Ectodermal cell (in vitro differentiated cells): ENCODE data around the gene KRT77.

Experiments
- H3K27ac ChIP-seq: 2 replicates; pipeline ENCODE4 v1.7.0; 2013; ENCODE audit warnings: mild to moderate bottlenecking, low read depth, low read length; ENCODE audit not compliant: insufficient read depth, poor library complexity, severe bottlenecking
- H3K27me3 ChIP-seq: 2 replicates; pipeline ENCODE4 v1.7.0; 2013; ENCODE audit warnings: mild to moderate bottlenecking, low read length; ENCODE audit not compliant: insufficient read depth, control insufficient read depth, poor library complexity, severe bottlenecking
- H3K36me3 ChIP-seq: one replicate; pipeline ENCODE4 v1.7.0; 2013; ENCODE audit warnings: low read length; ENCODE audit not compliant: control insufficient read depth, insufficient read depth
- H3K4me1 ChIP-seq: one replicate; pipeline ENCODE4 v1.7.0; 2013; ENCODE audit warnings: low read length; ENCODE audit not compliant: control insufficient read depth, insufficient read depth
- H3K4me3 ChIP-seq: 2 replicates; pipeline ENCODE4 v1.7.0; 2013; ENCODE audit warnings: low read depth, low read length, control low read depth; ENCODE audit not compliant: insufficient read depth
- H3K9me3 ChIP-seq: 2 replicates; pipeline ENCODE4 v1.7.0; 2013; ENCODE audit warnings: mild to moderate bottlenecking, low read length, moderate library complexity; ENCODE audit not compliant: control insufficient read depth
- WGBS, 2 experiments: methylation state at CpG; one replicate each; pipeline ENCODE4 v1.1.7; 2013; ENCODE audit warnings: missing lambda C conversion rate in 2 of 2; 5-methylcytosine and 5-hydroxymethylcytosine counted together

Gene KRT77

DNA sequence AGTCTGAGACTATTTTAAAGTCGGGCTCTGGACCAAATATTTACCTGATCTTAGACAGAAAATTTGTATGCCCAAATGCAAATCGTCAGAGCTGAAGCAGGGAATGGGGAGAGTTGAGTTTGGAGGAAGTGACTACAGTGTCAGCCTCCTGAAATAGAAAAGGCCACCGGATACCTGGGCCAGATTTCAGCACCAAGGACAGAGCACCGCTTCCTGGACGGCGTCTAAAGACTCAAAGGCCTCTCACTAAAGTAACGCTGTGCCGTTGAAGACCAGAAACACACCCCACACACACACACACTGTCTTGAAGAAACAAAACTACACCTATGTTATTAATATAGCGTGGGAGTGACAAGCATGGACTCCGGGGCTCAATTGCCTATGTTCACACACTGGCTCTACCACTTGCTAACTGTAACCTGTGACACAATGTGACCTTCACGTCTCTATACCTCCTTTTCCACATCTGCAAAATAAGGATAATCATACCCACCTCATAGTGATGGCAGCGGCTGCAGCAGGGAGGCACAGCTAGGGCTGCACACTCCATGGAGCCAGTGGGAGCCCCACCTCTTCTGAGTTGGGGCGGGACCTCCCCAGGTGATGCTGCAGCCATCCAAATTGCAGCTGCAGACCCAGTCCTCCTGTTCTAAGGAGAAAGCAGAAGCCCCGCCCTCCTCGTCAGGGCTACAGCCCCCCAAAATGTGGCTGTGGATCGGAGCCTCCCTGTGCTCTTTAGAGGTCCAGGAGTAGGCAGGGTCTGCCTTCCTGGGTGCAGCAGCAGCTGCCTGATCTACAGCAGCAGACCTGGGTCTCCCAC is 38.3 kb upstream of the KRT77 start:
- no peaks in the 10 kb centered on the region for H3K36me3 ChIP-seq
- peaks cover 16% of the 10 kb centered on the region for H3K27me3 ChIP-seq
- 22 to 23% methylated on average over 16 of the region's 16 CpGs for WGBS, 2 experiments

DNA sequence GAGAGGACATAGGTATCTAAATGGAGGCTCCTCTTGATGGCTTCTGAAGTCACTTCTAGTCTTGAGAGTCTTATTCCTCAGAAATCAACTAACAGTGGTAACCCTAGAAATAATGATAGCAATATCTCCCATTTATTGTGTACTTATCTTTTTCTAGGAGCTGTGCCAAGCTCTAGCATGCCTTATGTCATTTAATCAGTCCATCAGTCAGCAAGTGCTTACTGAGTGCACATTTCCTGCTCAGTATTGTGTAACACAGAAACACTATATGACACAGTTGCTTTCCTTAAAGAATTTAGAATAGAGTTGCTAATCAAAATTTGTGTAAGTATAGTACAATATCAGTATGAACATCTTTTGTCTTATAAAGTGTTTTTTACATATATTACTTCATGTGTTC is 37.3 kb upstream of the KRT77 start:
- Histone ChIP-seq H3K27me3 (peaks cover 14% of the 10 kb centered on the region), H3K27ac (no peak overlapping the region), H3K9me3 (no peaks in the 10 kb centered on the region), H3K4me3 (no peak overlapping the region), H3K4me1 (no peaks in the 10 kb centered on the region), H3K36me3 (no peaks in the 10 kb centered on the region)

More for the DNA sequence above, 38.3 kb upstream of the KRT77 start:
- Histone ChIP-seq H3K4me1 (no peaks in the 10 kb centered on the region), H3K27ac (no peak overlapping the region), H3K4me3 (no peak overlapping the region), H3K9me3 (no peaks in the 10 kb centered on the region)

DNA sequence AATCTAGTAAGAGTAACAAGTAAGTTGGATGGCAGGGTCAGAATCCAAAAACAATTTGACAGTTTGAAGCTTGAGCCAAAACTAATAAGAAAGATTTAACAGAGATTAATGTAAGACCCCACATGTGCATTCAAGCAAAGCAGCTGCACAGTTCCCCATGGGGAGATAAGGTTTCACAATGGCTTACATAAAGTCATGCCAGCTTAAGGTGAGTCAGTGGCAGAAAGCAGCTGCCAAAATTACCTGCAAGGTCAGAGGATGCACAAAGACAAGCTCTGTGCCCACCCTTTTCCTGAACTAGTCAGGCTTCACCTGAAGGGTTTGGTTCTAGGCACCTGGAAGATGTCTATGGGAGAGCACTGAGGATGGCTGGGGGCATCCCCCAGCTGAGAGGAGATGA is 36.6 kb upstream of the KRT77 start:
- H3K27ac ChIP-seq = no peak overlapping the region
- H3K9me3 ChIP-seq = no peaks in the 10 kb centered on the region
- peaks cover 14% of the 10 kb centered on the region for H3K27me3 ChIP-seq
- H3K4me1 ChIP-seq = no peaks in the 10 kb centered on the region
- no peaks in the 10 kb centered on the region for H3K36me3 ChIP-seq
- H3K4me3 ChIP-seq = no peak overlapping the region

DNA sequence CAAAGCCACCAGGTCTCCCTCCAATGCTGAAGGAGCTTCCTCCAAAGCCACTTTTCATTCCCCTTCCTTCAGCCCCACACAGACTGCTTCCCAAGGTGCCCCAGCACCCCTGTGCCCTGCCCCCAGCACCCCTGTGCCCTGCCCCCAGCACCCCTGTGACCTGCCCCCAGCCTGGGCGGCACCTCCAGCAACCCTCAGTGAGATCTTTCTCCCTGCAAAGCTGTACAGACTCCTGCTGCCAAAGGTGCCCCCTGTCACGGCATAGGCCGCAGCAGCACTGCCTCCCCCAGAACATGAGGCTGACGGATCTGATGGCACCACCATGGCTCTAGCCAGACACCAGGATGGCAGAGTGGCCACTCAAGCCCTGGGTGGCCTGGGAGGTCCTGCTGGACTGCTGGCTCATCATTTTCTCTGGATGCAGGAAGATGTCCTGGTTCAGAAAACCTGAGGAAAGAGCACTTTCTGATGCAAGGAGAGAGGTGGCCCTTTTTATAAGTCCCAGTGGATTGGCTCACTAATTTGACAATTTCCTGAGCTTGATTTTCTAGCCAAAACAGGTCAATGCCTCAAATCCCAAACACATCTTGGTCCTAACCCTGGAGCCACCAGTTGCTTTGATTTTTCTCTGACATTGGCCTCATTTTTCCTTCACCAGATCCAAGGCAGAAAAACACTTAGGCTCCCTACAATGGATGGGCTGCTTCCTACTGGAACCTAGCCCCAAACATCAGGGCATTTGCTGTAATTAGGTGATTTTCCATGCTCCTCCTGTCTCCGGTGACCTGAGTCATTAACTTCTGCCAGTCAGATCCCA is 32.7 kb upstream of the KRT77 start:
- Histone ChIP-seq H3K4me1 (no peaks in the 10 kb centered on the region), H3K27me3 (peaks cover 12% of the 10 kb centered on the region), H3K9me3 (no peaks in the 10 kb centered on the region), H3K4me3 (no peak overlapping the region), H3K36me3 (no peaks in the 10 kb centered on the region), H3K27ac (no peak overlapping the region)
- 70 to 75% methylated on average over 5 of the region's 5 CpGs for WGBS, 2 experiments

DNA sequence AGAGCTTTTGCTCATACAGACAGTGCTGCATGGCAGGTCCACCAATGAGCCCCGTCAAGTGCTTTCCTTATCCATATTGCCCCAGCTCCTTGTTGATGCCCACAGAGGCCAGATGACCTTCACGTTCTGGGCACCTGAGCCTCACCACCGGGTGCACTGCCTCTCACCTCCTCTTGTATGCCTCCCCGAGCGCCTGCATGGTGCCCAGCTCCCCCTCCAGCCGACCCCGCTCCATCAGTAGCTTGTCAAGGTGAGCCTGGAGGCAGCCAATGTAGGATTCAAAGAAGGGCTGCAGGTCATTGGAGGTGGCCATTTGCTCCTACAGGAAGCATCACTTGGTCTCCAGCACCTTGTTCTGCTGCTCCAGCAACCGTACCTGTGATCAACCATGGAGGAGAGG is 31.8 kb upstream of the KRT77 start:
- H3K27me3 ChIP-seq = peaks cover 21% of the 10 kb centered on the region
- H3K27ac ChIP-seq = no peak overlapping the region
- H3K4me3 ChIP-seq = no peak overlapping the region
- 76 to 77% methylated on average over 8 of the region's 8 CpGs for WGBS, 2 experiments
- H3K9me3 ChIP-seq = no peaks in the 10 kb centered on the region
- H3K36me3 ChIP-seq = no peaks in the 10 kb centered on the region
- no peaks in the 10 kb centered on the region for H3K4me1 ChIP-seq

DNA sequence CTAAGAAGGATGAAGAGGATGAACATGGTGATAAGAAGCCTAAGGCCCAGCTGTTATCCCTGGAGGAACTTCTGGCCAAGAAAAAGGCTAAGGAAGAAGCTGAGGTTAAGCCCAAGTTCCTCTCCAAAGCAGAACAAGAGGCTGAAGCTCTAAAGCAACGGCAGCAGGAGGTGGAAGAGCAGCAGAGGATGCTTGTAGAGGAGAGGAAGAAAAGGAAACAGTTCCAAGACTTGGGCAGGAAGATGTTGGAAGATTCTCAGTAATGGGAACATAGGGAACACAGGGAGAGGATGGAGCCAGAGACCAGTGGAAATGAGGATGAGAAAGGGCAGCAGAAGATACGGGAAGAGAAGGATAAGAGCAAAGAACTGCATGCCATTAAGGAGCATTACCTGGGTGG is 27.5 kb upstream of the KRT77 start:
- Histone ChIP-seq H3K4me1 (no peaks in the 10 kb centered on the region), H3K4me3 (no peak overlapping the region), H3K27me3 (peaks cover 25% of the 10 kb centered on the region), H3K36me3 (no peaks in the 10 kb centered on the region), H3K9me3 (no peaks in the 10 kb centered on the region), H3K27ac (no peak overlapping the region)
- WGBS, 2 experiments = 84 to 89% methylated on average over 2 of the region's 2 CpGs

DNA sequence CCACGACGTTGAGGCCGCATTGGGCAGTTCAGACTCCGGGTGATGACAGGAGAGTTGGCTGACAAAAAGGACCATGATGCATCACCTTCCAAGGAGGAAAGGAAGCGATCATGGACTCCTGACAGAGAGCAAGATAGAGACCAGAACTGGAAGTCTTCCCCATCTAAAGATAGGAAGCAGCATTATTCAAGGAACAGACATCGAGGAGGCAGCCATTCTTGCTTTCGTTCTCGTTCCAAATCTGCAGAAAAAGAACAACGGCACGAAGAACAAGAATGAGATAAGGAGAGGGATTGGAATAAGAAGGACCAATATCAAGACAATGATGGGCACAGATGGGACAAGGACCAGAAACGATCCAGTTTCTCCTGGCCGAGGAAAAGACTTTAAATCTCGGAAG is 27.1 kb upstream of the KRT77 start:
- Histone ChIP-seq H3K36me3 (no peaks in the 10 kb centered on the region), H3K4me3 (no peak overlapping the region), H3K27me3 (peaks cover 25% of the 10 kb centered on the region), H3K9me3 (no peaks in the 10 kb centered on the region), H3K4me1 (no peaks in the 10 kb centered on the region), H3K27ac (no peak overlapping the region)
- 89 to 90% methylated on average over 13 of the region's 13 CpGs for WGBS, 2 experiments

DNA sequence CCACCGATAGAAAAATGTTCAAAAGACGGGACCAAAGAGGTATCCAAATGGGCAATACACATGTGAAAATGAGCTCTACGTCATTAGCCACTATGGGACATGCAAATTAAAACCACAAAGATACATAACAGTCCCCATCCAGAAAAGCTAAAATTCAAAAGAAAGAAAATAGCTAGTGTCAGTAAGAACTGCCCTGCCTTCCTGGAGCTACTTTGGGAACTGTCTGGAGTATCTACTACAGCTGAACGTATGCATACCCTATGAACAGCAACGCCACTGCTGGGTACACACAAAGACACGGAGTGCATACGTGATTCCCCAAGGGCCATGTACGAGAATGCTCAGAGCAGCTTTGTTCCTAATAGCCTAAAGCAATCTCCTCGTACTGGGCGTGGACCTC is 25.8 kb upstream of the KRT77 start:
- Histone ChIP-seq H3K27ac (no peak overlapping the region), H3K36me3 (no peaks in the 10 kb centered on the region), H3K9me3 (no peaks in the 10 kb centered on the region), H3K27me3 (peaks cover 24% of the 10 kb centered on the region), H3K4me3 (no peak overlapping the region), H3K4me1 (no peaks in the 10 kb centered on the region)
- 87 to 89% methylated on average over 10 of the region's 10 CpGs for WGBS, 2 experiments

DNA sequence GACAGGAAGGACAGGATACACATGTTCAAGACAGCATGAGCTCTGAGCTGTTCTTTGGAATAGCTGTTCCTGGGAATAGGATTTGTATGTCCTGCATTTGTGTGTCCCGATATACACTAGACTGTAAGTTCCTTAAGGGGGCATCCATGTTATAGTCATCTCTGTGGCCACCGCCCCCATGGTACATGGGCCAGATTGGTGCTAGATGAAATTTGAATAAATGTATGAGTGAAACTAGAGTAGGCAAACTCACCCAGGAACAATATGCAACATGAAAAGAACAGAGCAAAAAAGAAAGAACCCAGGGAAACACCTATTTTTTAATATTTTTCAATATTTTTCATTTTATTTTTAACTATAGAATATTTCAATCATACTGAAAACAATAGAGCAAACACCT is 25.1 kb upstream of the KRT77 start:
- Histone ChIP-seq H3K4me3 (no peak overlapping the region), H3K36me3 (no peaks in the 10 kb centered on the region), H3K4me1 (no peaks in the 10 kb centered on the region), H3K27me3 (peaks cover 18% of the 10 kb centered on the region), H3K9me3 (no peaks in the 10 kb centered on the region), H3K27ac (no peak overlapping the region)
- WGBS, 2 experiments = 99 to 100% methylated on average over 2 of the region's 2 CpGs

DNA sequence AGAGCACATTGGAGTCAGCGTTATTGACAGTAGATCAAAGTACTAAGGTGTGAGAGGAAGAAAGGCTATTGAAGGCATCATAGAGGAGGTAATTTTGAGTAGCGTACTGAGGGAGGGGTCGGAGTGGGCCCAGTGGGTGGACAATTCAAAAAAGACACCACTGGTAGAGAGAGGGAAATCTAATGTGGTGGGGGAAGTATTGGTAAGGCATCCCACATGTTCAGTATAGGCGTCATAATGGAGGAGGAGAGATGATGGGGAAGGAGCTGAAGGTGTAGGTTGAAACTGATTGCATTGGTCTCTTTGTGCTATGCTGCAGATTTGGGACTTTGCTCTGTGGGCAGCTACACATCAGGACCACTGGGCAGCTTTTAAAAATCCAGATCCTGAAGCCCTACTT is 23.7 kb upstream of the KRT77 start:
- H3K36me3 ChIP-seq = no peaks in the 10 kb centered on the region
- H3K27me3 ChIP-seq = peaks cover 18% of the 10 kb centered on the region
- 90 to 91% methylated on average over 4 of the region's 4 CpGs for WGBS, 2 experiments
- H3K4me1 ChIP-seq = no peaks in the 10 kb centered on the region
- no peaks in the 10 kb centered on the region for H3K9me3 ChIP-seq
- no peak overlapping the region for H3K27ac ChIP-seq
- no peak overlapping the region for H3K4me3 ChIP-seq
